Mucosa of gallbladder (tissue), 1 donor: Measurements from ENCODE around the gene ZCWPW2. TPM values are rescaled to one million over a fixed set of nuclear protein-coding genes. Genes with fewer than 3 reads are reported as not detected.

Source experiments
- DNase-seq: peaks from one replicate; pipeline ENCODE4 v3.0.0-alpha.2; 2020; ENCODE audit warnings: low spot score
- total RNA-seq: library from RNA; stranded (reverse); gene quantifications from one replicate; pipeline ENCODE4 v1.2.1, GENCODE V29; 2021
- donor health status: DM: no; HTN: no; CAD: no.

ZCWPW2 gene
- total RNA-seq, 1 donor from 2014 or later, result 1.4 TPM

DNA sequence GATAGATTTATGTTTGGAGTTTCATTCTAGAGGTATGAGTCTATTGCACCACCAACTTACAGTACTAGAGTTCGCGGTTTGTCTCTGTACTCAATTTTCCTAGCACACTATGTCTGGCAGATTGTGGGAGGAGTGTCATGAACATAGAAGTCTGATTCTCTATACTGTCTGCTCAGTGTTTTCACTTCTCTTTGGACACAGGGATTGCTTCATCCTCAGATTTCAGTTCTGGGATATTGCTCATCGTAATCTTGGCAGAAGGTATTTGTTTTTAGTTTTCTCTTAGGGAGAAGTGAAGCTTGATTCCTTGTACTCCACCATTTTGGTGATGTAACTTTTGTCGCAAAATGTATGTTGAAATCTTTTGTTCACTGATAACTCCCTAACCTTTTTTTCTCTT lies 27.9 kb downstream of the ZCWPW2 start:
- peak; percentile 10 for DNase-seq

DNA sequence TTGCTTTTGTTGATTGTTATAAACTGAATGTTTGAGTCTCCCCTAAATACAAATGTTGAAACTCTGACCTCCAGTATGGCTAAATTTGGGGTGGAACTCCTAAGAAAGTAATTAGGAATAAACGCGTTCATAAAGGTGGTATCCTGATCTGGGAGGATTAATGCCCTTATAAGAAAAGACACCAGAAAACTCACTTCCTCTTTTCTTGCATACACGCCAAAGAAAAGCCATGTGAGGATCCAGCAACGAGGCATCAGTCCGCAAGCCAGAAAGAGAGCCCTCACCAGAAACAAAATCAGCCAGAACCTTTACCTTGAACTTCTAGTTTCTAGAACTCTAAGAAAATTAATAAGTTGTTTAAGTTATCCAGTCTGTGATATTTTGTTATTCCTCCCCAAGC lies 37.5 kb downstream of the ZCWPW2 start:
- DNase-seq, result no peak

DNA sequence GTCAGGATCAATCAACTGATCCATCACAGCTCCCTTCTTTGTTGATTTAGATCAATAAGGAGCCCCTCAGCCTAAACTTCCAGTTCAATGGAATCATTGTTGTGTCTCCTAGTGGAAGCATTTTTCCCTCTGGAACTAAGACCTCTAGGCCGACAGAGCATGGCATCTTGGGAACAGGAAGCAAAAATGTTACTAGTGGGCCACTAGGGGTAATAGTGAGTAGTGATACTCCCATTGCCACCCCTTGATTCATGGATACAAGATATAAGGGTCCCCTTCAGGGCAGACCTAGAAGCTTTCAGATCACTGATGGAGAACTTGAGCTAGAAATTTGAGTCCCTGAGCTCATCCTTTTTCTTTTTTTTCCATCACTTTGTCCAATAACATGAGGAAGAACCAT lies 40.5 kb downstream of the ZCWPW2 start:
- DNase-seq, result no peak

DNA sequence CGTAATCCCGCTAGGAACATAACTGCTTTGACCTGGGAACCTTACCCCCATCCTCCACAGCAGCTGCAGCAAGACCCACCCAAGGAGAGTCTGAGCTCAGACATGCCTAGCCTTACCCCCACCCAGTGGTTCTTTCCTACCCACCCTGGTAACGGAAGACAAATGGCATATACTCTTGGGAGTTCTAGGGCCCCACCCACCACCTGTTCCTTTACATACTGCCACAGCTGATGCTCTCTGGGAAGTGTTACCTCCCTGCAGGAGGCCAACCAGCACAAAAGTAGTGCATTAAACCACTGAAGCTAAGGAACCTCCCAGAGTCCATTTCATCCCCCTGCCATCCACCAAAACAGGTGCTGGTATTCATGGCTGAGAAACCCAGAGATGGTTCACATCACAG lies 50.7 kb downstream of the ZCWPW2 start:
- DNase-seq, result no peak

DNA sequence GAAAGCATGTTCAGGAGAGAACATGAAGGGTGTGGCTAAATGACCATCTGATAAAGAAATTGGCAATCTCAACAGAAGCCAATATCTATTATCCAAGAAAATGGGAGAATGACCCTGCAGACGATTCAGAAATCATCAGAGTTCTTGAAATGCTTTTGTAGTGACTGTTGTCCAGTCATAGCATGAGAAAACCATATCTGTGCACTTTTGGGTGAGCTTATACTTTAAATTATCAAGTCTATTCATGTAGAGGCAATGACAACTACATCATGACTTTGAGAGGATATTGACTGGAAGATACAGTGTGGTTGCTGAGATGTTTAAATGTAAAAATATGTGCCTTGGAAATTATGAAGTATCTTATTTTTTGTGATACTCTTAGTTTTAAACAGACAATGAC lies 57.7 kb downstream of the ZCWPW2 start:
- DNase-seq, result no peak

DNA sequence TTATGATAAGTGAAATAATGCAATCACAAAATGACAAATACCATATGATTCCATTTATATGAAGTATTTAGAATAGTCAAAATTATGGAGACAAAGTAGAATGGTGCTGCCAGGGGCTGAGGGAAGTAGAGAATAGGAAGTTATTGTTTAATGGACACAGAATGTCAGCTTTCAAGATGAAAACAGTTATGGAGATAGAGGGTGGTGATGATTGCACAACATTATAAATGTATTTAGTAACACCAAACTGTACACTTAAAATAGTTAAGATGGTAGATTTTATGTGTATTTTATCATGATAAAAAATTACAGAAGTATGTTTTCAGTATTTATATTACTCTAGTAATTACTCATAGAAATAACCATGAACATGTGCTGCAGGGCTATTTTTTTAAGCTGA lies 100.9 kb downstream of the ZCWPW2 start:
- DNase-seq, result no peak

DNA sequence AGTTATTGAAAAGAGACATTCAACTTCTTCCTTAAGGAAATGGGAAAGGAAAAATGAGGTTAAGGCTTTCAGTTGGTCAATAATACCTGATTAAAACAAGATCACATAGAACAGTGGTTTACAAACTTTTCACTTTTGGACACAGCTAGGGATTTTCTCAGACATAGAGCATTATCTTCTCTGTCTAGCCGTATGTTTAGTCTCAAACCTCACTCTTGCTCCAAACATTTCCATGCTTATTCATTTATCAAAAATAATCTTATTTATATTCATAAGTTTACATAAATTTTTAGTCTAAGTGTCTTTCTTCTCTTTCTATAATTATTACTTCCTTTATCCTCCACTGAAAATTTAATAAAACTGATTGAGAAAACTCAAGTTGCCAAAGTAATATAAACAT lies 114.3 kb downstream of the ZCWPW2 start:
- no peak for DNase-seq

DNA sequence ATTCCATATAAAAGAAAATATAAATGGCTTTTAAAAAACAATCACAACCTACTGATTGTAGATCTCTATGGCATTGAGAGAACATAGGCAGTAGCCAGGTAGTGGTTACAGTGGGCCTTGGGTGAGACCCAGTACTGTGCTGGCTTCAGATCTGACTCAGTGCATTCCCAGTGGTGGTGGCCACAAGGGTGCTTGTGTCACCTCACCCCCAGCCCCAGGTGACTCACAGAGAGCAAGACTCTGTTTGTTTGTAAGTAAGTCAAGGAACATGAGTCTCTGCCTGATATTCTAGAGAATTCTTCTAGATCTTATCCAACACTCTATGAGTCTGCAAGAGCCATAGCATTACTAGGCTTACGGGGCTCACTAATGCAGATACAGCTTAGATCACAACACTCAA lies 118.9 kb downstream of the ZCWPW2 start:
- no peak for DNase-seq

DNA sequence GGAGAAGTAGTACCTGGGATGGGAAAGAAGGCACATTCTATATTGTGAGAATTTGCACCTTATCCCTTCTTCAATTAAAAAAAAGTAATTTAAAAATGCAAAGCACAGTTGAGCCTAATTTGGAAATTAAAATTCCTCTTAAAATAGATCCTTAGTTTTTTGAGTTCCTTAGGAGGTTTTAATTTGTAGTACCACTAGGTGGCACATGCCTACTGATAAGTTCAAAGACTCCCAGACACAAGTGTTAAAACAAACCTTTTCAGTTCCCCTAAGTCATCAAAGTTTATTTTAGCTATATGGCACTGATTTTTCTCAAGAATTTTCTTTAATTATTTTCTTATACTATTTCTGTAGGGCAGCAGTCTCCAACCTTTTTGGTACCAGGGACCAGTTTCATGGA lies 127.7 kb downstream of the ZCWPW2 start:
- DNase-seq, result no peak

DNA sequence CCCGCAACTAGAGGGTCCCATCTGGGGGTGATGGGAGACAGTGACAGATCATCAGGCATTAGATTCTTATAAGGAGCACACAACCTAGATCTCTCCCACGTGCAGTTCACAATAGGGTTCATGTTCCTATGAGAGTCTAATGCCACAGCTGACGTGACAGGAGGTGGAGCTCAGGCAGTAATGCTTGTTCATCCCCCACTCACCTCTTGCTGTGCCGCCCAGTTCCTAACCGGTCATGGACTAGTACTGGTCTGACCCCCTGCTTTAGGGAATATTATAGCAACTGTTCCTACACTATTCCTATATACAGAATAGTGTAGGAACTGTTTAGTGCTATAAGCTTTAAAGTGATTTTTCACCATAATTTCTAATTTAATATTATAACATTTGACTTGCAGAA lies 128.2 kb downstream of the ZCWPW2 start:
- DNase-seq, result no peak

DNA sequence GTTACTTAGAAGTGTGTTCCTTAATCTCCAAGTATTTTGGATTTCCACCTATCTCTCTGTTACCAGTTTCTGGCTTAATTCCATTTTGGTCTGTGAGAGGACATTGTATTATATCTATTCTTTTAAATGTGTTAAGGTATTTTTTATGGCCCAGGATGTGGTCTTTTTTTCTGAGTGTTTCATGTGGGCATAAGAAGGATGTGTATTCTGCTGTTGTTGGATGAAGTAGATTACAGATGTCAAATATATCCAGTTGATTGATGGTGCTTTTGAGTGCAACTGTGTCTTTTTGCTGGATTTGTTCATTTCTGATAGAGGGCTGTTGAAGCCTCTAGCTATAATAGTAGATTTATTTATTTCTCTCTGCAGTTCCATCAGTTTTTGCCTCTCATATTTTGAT lies 136.6 kb downstream of the ZCWPW2 start:
- no peak for DNase-seq

DNA sequence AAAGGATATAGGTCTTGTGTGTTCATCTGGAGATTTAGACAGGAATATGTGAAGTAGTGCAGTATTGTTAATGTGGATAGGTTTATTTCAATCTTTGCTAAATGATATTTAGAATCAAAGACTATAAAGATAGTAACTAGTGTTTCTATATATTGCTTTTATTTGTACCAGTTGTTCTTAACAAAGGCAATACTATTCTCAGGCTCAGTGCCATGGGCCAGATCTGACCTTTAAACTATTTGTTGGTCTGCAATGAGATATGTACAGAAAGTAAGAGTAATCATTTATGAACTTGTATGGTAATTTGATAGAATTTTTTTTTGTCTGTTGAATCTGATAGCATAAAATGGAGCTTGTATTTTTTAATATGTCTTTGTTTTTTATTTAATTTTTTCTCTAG lies 146.8 kb downstream of the ZCWPW2 start:
- no peak for DNase-seq

DNA sequence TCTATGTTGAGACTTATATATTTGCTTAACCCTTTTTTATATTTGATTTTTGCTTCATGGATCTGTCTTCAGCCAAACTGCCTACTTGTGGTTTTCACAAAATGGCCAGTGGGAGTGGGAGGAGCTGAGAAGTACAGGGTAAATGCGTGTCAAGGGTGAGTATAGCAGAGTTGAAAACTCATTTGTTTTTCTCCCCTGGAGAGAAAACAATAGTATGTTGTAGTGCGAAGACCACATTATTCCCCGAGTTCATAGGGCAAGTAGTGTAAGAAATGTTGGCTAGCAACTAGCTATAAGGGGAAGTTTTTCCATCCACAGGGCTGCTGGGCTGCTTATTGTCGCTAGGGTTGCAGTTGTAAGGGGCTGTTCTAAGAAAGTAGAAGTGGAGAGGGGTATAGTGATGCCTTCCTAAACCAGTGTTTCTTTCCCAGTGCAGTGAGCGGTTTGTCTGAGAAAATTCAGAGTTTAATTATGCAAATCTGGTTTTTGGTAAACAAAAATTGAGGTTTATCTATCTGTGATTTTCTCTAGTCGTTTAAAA lies 153.9 kb downstream of the ZCWPW2 start:
- DNase-seq, result no peak

DNA sequence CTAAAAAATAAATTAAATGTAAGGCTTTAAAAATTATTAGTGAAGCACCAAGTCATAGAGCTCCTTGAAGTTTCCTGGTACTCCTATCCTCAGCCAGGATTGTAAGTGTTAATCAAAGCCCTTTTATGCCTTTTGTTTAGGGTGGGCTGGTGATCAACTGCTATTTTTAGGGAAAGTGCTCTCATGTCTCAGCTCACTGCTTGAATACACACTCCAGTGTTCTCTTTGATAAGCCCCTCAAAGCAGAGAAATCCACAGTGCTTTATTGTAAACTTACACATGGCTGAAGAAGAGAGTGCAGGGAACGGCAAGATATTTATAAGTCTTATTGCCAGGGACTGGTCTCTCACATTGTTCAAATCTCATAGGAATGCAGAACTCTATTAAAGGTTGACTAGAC lies 156.5 kb downstream of the ZCWPW2 start:
- no peak for DNase-seq

DNA sequence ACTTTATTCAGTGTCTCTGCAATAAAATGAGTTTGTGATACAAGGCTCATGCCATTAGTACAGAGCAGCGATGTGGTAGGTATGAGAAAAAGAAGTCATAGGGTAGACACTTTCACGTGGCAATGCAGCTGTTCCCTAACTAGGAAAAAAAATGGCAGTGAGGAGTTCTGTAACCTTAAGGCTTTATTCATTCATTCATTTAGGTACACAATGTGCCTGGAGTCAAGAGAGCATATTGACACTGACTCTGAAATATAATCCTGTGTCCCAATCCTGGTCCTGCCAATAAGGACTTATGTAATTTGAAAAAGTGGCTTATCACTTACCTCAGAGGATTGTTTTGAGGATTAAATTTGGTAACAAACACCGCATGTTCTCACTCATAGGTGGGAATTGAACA lies 173.1 kb downstream of the ZCWPW2 start:
- no peak for DNase-seq

DNA sequence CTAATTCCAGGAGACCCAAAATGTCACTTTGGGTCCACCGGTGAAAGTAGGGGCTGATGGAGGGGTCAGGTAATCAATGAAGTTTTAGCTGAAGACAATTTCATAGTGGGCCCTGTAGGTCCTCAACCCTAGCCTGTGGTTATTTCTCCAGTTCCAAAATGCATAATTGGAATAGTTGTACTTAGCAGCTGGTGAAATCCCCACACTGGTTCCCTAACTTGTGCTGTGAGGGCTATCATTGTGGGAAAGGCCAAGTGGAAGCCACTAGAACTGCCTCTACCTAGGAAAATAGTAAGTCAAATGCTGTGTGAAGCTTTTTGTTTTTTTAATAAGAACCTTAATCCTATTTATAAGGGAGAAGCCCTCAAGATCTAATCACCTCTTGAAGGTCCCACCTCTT lies 193.8 kb downstream of the ZCWPW2 start:
- no peak for DNase-seq

DNA sequence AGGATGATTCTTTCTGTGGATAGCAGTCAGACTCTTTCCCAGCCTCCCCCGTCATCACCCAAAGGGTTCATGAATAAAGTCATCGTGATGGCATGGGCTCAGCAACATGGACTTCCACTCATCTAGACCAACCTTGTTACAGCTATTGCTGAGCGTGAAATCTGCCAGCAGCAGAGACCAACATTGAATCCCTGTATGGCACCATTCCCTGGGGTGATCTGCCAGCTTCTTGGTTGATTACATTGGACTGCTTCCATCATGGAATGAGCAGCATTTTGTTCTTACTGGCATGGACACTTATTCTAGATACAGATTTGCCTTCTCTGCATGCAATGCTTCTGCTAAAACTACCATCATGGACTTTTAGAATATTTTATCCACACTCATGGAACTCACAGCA lies 195.7 kb downstream of the ZCWPW2 start:
- DNase-seq, result no peak

DNA sequence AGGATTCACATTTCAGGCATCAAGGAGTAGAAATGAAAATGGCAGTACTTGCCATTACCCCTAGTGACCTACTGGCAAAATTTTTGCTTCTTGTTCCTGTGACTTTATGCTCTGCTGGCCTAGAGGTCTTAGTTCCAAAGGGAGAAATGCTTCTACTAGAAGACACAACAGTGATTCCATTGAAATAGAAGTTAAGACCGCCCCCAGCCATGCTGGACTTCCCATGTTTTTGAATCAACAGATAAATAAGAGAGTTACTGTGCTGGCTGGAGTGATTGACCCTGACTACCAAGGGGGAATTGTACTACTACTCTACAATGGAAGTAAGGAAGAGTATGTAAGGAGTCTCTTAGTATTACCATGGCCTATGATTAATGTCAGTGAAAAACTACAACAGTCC lies 196.3 kb downstream of the ZCWPW2 start:
- DNase-seq, result no peak

DNA sequence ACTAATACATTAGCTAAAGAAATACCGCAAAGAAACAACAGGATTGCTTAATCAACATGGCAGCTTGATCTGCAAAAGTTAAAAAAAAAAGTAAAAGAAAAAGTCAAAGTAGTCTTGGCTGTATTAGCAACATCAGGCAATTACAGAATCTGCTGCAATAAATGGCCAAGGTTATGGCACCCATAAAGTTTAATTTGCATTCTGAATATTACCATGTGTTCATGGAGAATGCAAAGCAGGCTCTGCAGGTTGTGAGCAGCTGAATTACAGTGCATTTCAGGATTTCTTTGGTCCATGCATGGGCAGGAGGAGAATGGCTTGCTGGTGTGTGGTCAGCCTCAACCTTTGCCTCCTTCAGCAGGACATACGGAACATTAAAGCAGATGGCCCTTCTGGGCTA lies 199.2 kb downstream of the ZCWPW2 start:
- no peak for DNase-seq

DNA sequence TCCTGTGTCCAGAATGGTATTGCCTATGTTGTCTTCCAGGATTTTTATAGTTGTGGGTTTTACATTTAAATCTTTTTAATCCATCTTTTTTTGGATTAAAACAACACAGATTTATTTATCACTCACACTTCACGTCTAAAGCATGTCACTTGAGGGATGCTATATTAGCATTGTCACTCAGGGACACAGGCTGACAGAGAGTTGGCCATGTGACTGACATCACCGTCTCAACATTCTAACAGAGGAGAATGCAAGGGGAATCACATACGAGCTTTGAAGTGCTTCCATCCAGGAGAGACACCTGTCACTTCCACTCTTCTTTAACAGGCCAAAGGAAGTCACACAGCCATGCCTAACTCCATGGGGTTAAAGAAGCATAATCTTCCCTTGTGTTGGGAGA lies 204.7 kb downstream of the ZCWPW2 start:
- DNase-seq, result no peak

DNA sequence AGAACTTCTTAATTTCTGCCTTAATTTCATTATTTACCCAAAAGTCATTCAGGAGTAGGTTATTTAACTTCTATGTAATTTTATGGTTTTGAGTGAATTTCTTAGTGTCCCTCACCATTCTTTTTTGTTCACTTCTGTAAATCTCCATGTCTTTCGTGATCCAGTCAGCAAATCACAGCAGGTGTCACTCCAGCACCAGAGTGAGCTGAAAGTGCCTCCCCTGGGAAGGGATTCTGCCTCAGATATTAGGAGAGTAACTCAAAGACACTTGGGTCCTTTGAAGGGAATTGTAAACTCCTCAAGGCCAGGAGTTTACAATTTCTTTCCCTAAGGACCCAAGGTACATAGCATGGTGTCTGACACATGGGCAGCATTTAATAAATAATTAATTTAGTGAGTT lies 207.7 kb downstream of the ZCWPW2 start:
- DNase-seq, result no peak

DNA sequence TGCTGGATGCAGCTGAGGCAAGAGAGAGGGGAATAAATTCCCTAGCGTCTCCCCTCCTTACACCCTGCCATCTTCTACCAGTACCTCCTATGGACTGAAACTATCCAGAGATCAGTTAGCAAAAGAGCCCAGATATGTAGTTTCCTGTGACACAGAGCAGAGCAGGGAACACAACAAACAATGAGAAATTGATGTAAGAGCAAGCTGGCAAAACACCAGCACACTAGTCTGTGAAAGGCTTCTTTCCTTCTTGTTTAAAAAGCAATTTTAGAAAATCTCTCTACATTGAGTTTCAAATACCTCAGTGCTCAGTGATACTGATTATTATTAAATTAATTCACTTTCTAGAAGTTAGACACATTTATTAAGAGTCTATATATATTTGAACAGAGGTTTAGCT lies 215.7 kb downstream of the ZCWPW2 start:
- peak; percentile 17 for DNase-seq

DNA sequence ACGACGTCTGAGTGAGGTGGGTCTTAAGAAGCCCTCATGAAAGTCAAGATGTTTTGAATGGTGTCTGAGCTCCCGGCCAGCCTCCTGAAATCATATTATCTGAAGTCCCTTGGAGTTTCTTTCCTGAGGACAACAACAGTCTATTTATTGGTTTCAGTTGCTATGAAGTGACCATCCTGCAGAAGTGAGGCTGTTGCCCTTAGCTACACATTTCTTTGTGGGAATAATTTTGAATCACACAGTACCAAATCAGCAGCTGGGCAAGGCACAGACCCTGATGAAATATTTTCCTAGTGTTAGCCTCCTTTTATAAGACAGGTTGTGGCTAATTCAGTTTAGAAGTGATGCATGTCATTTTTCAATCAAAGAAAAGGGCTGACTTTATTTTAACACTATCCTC lies 220.8 kb downstream of the ZCWPW2 start:
- DNase-seq, result no peak

DNA sequence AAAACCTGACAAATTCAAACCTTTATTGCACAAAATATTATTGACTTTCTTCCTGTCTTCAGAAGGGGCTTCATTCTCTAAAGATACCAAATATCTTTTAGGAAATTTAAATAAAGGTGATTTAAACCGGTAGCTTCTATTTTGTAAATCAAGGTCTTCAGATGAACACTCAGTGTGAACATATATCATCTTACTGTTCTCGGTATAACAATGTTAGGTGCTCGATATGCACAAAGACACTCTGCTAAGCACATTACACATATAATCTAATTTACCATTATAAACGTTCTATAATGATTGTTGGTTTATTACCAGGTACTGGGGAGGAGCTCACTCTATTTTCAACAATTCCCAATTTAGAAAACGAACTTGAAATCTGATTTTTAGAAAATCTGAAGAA lies 225.5 kb downstream of the ZCWPW2 start:
- DNase-seq, result no peak
